K562 (cell line): ENCODE data around the gene CNPY4. TPM values are rescaled to one million over a fixed set of nuclear protein-coding genes. Genes with fewer than 3 reads are reported as not detected.

Source experiments
- ATAC-seq: fragments of 200-7000 bp; cut with Tn5 transposase; 3 replicates; pipeline ENCODE4 v1.9.1; 2020; ENCODE audit warnings: moderate library complexity
- BruUV-seq: library from RNA; stranded (reverse); fragments of 400-500 nt; replicated peaks from 2 replicates; lab custom pipeline; 2021; lab: Mats Ljungman, UMichigan
- CTCF ChIA-PET: fragments of 300-600 bp; formaldehyde crosslinking; extraction: SDS; loops from one replicate; lab custom pipeline; 2021; ENCODE audit warnings: low intra/inter-chr PET ratio; lab: Yijun Ruan, JAX
- POLR2A ChIA-PET: fragments of 300-600, 350-650 bp; sonication (Branson Sonifier 250); formaldehyde crosslinking; extraction: SDS; loops from one replicate; lab custom pipeline; 2021; ENCODE audit warnings: antibody characterized with exemption, inconsistent platforms; lab: Yijun Ruan, JAX
- DNase-seq, 4 experiments: peaks; one replicate each; pipeline versions ENCODE4 v3.0.0 to v3.0.0-alpha.2; 2011 to 2018; ENCODE audit warnings: low spot score in 3 of 4, mixed read lengths in 3 of 4; ENCODE audit errors: extremely low read depth in 1 of 4
- FAIRE-seq: peaks from 2 replicates; lab custom pipeline; 2011; peaks lifted over from hg19 to GRCh38; lab: Jason Lieb, UNC
- H2AFZ ChIP-seq: 2 replicates; pipeline ENCODE4 v1.6.0; 2011; ENCODE audit warnings: low read depth, low read length, control low read depth, inconsistent platforms
- H3K27ac ChIP-seq: fragments of 200-600 bp; 3 replicates; pipeline ENCODE4 v1.8.0; 2011; ENCODE audit warnings: low read depth, mild to moderate bottlenecking, control low read depth, inconsistent platforms, low read length, moderate library complexity, mixed read lengths; ENCODE audit errors: extremely low read depth
- H3K27me3 ChIP-seq, 2 experiments: fragments of 300-600 bp in 1 of 2; 2 replicates in 1 of 2; 3 replicates in 1 of 2; pipeline versions ENCODE4 v1.6.0 to v1.8.0; 2011; ENCODE audit warnings: inconsistent platforms in 2 of 2, low read length in 2 of 2, mild to moderate bottlenecking in 1 of 2, mixed read lengths in 1 of 2, moderate library complexity in 1 of 2; ENCODE audit not compliant: control insufficient read depth in 2 of 2, insufficient read depth in 2 of 2
- H3K36me3 ChIP-seq: fragments of 300-600 bp; 3 replicates; pipeline ENCODE4 v1.8.0; 2011; ENCODE audit warnings: mild to moderate bottlenecking, low read length, inconsistent platforms; ENCODE audit not compliant: control insufficient read depth, insufficient read depth
- H3K4me1 ChIP-seq, 2 experiments: fragments of 200-600 bp in 1 of 2; replicated peaks in 1 of 2; 2 replicates in 1 of 2; 3 replicates in 1 of 2; pipeline versions ENCODE4 v1.5.1 to v1.8.0; 2011; ENCODE audit warnings: inconsistent platforms in 2 of 2, low read length in 2 of 2, mild to moderate bottlenecking in 1 of 2, mixed read lengths in 1 of 2, moderate library complexity in 1 of 2; ENCODE audit not compliant: control insufficient read depth in 2 of 2, insufficient read depth in 2 of 2
- H3K4me2 ChIP-seq: 2 replicates; pipeline ENCODE4 v1.6.1; 2011; ENCODE audit warnings: low read length, control low read depth, inconsistent platforms, mixed read lengths; ENCODE audit not compliant: insufficient read depth
- H3K4me3 ChIP-seq: fragments of 200-600 bp; sonication (generic), shearing (Covaris generic); 2 replicates; pipeline ENCODE4 v1.5.1; 2016; ENCODE audit warnings: control low read depth, inconsistent platforms
- H3K79me2 ChIP-seq: fragments of 200-600 bp; 3 replicates; pipeline ENCODE4 v1.8.0; 2011; ENCODE audit warnings: low read length, inconsistent platforms; ENCODE audit not compliant: control insufficient read depth, insufficient read depth
- H3K9ac ChIP-seq, 2 experiments: 2 replicates each; pipeline versions ENCODE4 v1.6.0 to v1.6.1; 2011; ENCODE audit warnings: low read depth in 2 of 2, low read length in 2 of 2, control low read depth in 1 of 2, inconsistent platforms in 1 of 2, mild to moderate bottlenecking in 1 of 2, mixed read lengths in 1 of 2; ENCODE audit not compliant: insufficient read depth in 1 of 2
- H3K9me1 ChIP-seq: one replicate; pipeline ENCODE4 v1.6.0; 2011; ENCODE audit warnings: inconsistent platforms, mild to moderate bottlenecking, low read length, moderate library complexity; ENCODE audit not compliant: control insufficient read depth, insufficient read depth
- H3K9me3 ChIP-seq: replicated peaks from 2 replicates; pipeline ENCODE4 v1.5.1; 2011; ENCODE audit warnings: low read depth, low read length, inconsistent platforms; ENCODE audit not compliant: control insufficient read depth, insufficient read depth
- H4K20me1 ChIP-seq: replicated peaks from 2 replicates; pipeline ENCODE4 v1.6.1; 2011; ENCODE audit warnings: low read length, inconsistent platforms, mixed read lengths; ENCODE audit not compliant: control insufficient read depth, insufficient read depth
- BCL6 ChIP-seq: fragments of 250-450 bp; sonication (Bioruptor Pico); IDR thresholded peaks from 2 replicates; pipeline ENCODE4 v1.4.0; 2020
- CHD1 ChIP-seq: fragments of 200-600 bp; sonication (generic); IDR thresholded peaks from one replicate; pipeline ENCODE4 v1.6.1; 2012; ENCODE audit warnings: mild to moderate bottlenecking, moderate library complexity, low read length, inconsistent platforms
- CREB1 ChIP-seq, 2 experiments: sonication (generic) in 1 of 2; formaldehyde crosslinking in 1 of 2; IDR thresholded peaks; 2 replicates each; pipeline versions ENCODE4 v1.6.1 to v1.8.0; 2012 to 2022; ENCODE audit warnings: inconsistent platforms in 1 of 2, mild to moderate bottlenecking in 1 of 2, missing genetic modification reagents in 1 of 2, moderate library complexity in 1 of 2
- CREB3L1 ChIP-seq: fragments of 450-650 bp; IDR thresholded peaks from 2 replicates; pipeline ENCODE4 v1.6.1; 2014; ENCODE audit warnings: low read depth, mild to moderate bottlenecking, moderate library complexity, borderline replicate concordance
- DMBX1 ChIP-seq: fragments of 250-450 bp; sonication (Bioruptor Pico); IDR thresholded peaks from 2 replicates; pipeline ENCODE4 v1.8.0; 2022; ENCODE audit warnings: inconsistent platforms, mild to moderate bottlenecking, moderate library complexity, borderline replicate concordance
- ELF4 ChIP-seq: fragments of 450-650 bp; formaldehyde crosslinking; IDR thresholded peaks from 2 replicates; pipeline ENCODE4 v1.4.0; 2022; ENCODE audit warnings: missing genetic modification characterization
- ESRRB ChIP-seq: fragments of 250-450 bp; sonication (Bioruptor Pico); IDR thresholded peaks from 2 replicates; pipeline ENCODE4 v1.5.0; 2020; ENCODE audit warnings: mild to moderate bottlenecking, moderate library complexity, borderline replicate concordance
- HNRNPH1 ChIP-seq: fragments of 200-400 bp; formaldehyde crosslinking; optimal IDR thresholded peaks from 2 replicates; pipeline ENCODE3; 2017; ENCODE audit warnings: low read depth, mild to moderate bottlenecking, low read length, moderate library complexity
- HNRNPK ChIP-seq: fragments of 200-400 bp; formaldehyde crosslinking; IDR thresholded peaks from one replicate; pipeline ENCODE4 v1.6.1; 2018; ENCODE audit warnings: mild to moderate bottlenecking, low read depth, low read length; ENCODE audit not compliant: poor library complexity, severe bottlenecking
- NBN ChIP-seq: fragments of 450-650 bp; IDR thresholded peaks from 2 replicates; pipeline ENCODE4 v1.6.1; 2016; ENCODE audit warnings: low read depth, mild to moderate bottlenecking
- NFATC3 ChIP-seq: fragments of 450-650 bp; IDR thresholded peaks from 2 replicates; pipeline ENCODE4 v1.6.1; 2017; ENCODE audit warnings: mild to moderate bottlenecking
- TEAD1 ChIP-seq, 2 experiments: fragments of 450-650 bp in 1 of 2; sonication (generic) in 1 of 2; formaldehyde crosslinking; IDR thresholded peaks; 2 replicates each; pipeline versions ENCODE4 v1.4.0 to v1.8.0; 2020 to 2022; ENCODE audit warnings: mild to moderate bottlenecking in 2 of 2, missing genetic modification reagents in 1 of 2
- THAP7 ChIP-seq: fragments of 250-450 bp; sonication (Bioruptor Pico); IDR thresholded peaks from 2 replicates; pipeline ENCODE4 v1.5.0; 2021
- ZFP36 ChIP-seq: fragments of 150-350 bp; IDR thresholded peaks from 2 replicates; pipeline ENCODE4 v1.6.1; 2018; ENCODE audit warnings: low read length, low read depth; ENCODE audit not compliant: partially characterized antibody
- ZNF12 ChIP-seq: sonication (generic); formaldehyde crosslinking; IDR thresholded peaks from 2 replicates; pipeline ENCODE4 v1.4.0; 2020; ENCODE audit warnings: mild to moderate bottlenecking, missing genetic modification reagents
- ZNF316 ChIP-seq: fragments of 450-650 bp; IDR thresholded peaks from 2 replicates; pipeline ENCODE4 v1.6.1; 2016
- WGBS: fragments of 100-300 bp; shearing (Covaris generic); methylation state at CpG from one replicate; pipeline ENCODE4 v1.1.6; 2016; ENCODE audit warnings: low coverage, mixed read lengths; ENCODE audit not compliant: insufficient coverage; ENCODE audit errors: missing lambda C conversion rate; 5-methylcytosine and 5-hydroxymethylcytosine counted together
- in situ Hi-C: fragments of 300-500 bp; cut with MboI; formaldehyde crosslinking; loops from 4 replicates; pipeline ENCODE4 v1.15.0; 2018; ENCODE audit warnings: inconsistent platforms, mixed read lengths
- intact Hi-C: fragments of 100-400 bp; cut with micrococcal nuclease; formaldehyde crosslinking; loops from 2 replicates; pipeline ENCODE4 v1.14.2; 2022
- polyA plus RNA-seq, 8 experiments: library from polyadenylated mRNA; depleted of rRNA in 4 of 8; stranded (reverse) in 5 of 8; unstranded in 3 of 8; fragments of >200 nt; fragmentation: Nextera tagmentation in 2 of 8; fragmentation: Illumina TruSeq in 1 of 8; extraction: Ambion mirVana in 2 of 8; extraction: Trizol in 1 of 8; gene quantifications; 2 replicates each; pipeline versions ENCODE4 v1.2.1 to v1.2.3, GENCODE V29; 2011 to 2014; ENCODE audit warnings: inconsistent platforms in 1 of 8, missing spikeins in 1 of 8
- total RNA-seq, 7 experiments: library from RNA; depleted of rRNA in 6 of 7; stranded (reverse); fragments of >200 nt in 6 of 7; fragmentation: Illumina TruSeq in 2 of 7; extraction: Trizol in 2 of 7; gene quantifications; 2 replicates each; pipeline versions ENCODE4 v1.2.1 to v1.2.3, GENCODE V29; 2011 to 2021; ENCODE audit warnings: low replicate concordance in 1 of 7
- TF ChIP-seq, protein P1 (sequence below): fragments of 450-650 bp; conservative IDR thresholded peaks from 2 replicates; pipeline ENCODE4 v1.6.1; 2016; ENCODE audit warnings: missing genetic modification characterization, low read depth, mild to moderate bottlenecking, control low read depth, missing compliant biosample characterization

CNPY4 gene
- total and polyA plus RNA-seq, 9 of the 15 experiments (the other 6 are each of a cell fraction or from before 2014, with no cell fraction given), result 1.9 to 11.2 (median 7.0) TPM

DNA sequence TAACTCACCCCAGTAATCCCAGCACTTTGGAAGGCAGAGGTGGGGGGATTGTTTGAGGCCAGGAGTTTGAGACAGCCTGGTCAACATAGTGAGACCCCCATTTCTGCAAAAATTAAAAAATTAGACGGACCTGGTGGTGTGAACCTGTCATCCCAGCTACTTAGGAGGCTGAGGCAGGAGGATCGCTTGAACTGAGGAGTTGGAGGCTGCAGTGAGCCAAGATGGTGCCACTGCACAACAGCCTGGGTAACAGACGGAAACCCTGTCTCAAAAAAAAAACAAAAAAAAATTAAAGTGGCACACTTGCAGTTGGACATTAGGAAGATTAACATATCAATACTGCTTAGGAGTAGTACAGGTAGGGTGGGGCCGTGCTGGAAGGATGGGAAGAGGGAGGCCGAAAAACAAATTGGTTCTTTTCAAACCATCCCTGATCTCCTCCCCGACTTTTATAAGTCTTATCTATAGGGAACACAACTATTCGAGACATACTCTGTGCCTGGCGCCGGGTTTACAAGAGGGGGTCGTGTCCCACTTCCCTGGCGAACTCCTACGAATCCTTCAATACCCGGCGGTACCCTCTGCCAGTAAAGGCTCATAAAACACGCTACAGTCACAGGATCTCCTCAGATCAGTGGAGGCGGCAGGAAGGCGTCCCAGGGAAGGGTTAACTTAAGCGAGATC, 904 bp upstream of the CNPY4 start:
- Histone ChIP-seq H3K27ac (peak overlapping the region; percentile 88), H3K9ac (peak overlapping the region; percentile 86 to 88), H3K4me3 (peak overlapping the region; percentile 72), H3K9me3 (no peaks in the 10 kb centered on the region)
- intact Hi-C loops (loop anchor here (1.0 to 2.0 kb wide), 2 partner anchors 18 to 36 kb away; partner anchors contain the start of genes AP4M1 and MCM7), in situ Hi-C loops (loop anchor here (10.0 kb wide), 1 partner anchor 1716 kb away; no protein-coding TSS in a partner anchor)
- CTCF ChIA-PET, result no interaction called here
- no peak for TF ChIP-seq DMBX1 (CRISPR knock-in tag)
- no peak for TF ChIP-seq ZFP36
- no peak for TF ChIP-seq CREB1 (IDR thresholded peaks at IDR 0.05)
- no peak for TF ChIP-seq CREB1 (CRISPR knock-in tag; IDR thresholded peaks at IDR 0.05)
- no peak for TF ChIP-seq ELF4 (CRISPR knock-in tag)
- TF ChIP-seq HNRNPH1, result no peak
- TF ChIP-seq HNRNPK, result no peak
- TF ChIP-seq ZNF12 (CRISPR knock-in tag), result 0 out of 2 replicates have a peak, but pooled peaks have one; percentile 28
- TF ChIP-seq, protein P1, sequence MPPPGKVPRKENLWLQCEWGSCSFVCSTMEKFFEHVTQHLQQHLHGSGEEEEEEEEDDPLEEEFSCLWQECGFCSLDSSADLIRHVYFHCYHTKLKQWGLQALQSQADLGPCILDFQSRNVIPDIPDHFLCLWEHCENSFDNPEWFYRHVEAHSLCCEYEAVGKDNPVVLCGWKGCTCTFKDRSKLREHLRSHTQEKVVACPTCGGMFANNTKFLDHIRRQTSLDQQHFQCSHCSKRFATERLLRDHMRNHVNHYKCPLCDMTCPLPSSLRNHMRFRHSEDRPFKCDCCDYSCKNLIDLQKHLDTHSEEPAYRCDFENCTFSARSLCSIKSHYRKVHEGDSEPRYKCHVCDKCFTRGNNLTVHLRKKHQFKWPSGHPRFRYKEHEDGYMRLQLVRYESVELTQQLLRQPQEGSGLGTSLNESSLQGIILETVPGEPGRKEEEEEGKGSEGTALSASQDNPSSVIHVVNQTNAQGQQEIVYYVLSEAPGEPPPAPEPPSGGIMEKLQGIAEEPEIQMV (tag), result no peak
- TF ChIP-seq BCL6 (CRISPR knock-in tag), result no peak
- 0 out of 4 replicates have a peak, but pooled peaks of 1 of the 2 experiments have one; percentile 9 for TF ChIP-seq TEAD1 (CRISPR knock-in tag; IDR thresholded peaks at IDR 0.05)
- TF ChIP-seq ESRRB, result no peak
- TF ChIP-seq THAP7, result peak; percentile 20; the same call in 1 of the 2 replicates
- no peak for TF ChIP-seq ZNF316
- no peak for TF ChIP-seq CHD1
- TF ChIP-seq NBN, result 0 out of 2 replicates have a peak, but pooled peaks have one; percentile 16
- peak; percentile 40; the same call in 1 of the 2 replicates for TF ChIP-seq NFATC3
- no peak for TF ChIP-seq CREB3L1
- TF ChIP-seq, all 486 proteins: peak for 5
- Histone ChIP-seq H2AFZ (peak overlapping the region; percentile 95), H3K4me2 (peak overlapping the region; percentile 99), H4K20me1 (0 out of 2 replicates have a peak, but pooled peaks cover 4% of the 10 kb centered on the region), H3K4me1 (peaks cover 19 to 34% of the 10 kb centered on the region in 2 experiments; a peak in 4 of 5 replicates), H3K9me1 (no peaks in the 10 kb centered on the region), H3K36me3 (peaks cover 10% of the 10 kb centered on the region; the same call in 1 of the 3 replicates), H3K79me2 (peaks cover 17% of the 10 kb centered on the region), H3K27me3 (no peaks in the 10 kb centered on the region)
- POLR2A ChIA-PET, result no interaction called here
- 8% methylated on average over 18 of the region's 18 CpGs for WGBS
- TSS peak; percentile 62 for BruUV-seq
- ATAC-seq (no peak; the same call in 2 of the 3 replicates), DNase-seq (peak in 1 of 4 experiments; percentile 35), FAIRE-seq (no peak)
